ENCODE results near the gene PROM1. TPM values are rescaled to one million over a fixed set of nuclear protein-coding genes. Genes with fewer than 3 reads are reported as not detected.

Gene PROM1
- total RNA-seq, 1 experiment from 2014 or later: 17.7 TPM

DNA sequence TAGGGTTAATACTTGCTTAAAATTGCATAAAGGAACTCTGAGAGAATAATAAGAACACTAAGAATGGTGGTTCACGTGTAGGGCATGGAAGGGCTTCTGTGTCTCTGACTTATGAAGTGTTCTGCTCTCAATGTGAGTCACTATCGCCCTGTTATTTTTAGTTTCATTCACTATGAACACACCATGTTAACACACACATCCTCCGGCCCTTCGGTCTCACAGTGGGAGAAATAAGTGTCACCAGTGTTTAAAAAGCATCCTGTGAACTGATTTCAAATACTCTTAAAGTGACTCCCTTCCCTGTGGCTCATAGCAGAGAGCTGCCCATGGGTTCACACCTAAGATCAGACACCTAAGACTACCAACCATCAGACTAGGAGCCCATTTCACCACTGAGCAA is 87.0 kb downstream of the PROM1 start:
- Histone ChIP-seq H3K79me2 (ENCODE audit: insufficient read depth, low read length) (no peaks in the 10 kb centered on the region), H2AFZ (ENCODE audit: low read depth, low read length, poor library complexity, severe bottlenecking) (no peak overlapping the region), H3K4me2 (ENCODE audit: low read length) (no peak overlapping the region), H4K20me1 (ENCODE audit: insufficient read depth) (no peaks in the 10 kb centered on the region), H3K9me3 (ENCODE audit: control insufficient read depth in 1 of 2, insufficient read depth in 1 of 2, low read depth in 1 of 2, low read length in 2 of 2) (no peaks in the 10 kb centered on the region), H3K9me2 (ENCODE audit: insufficient read depth) (no peaks in the 10 kb centered on the region), H3K4me3 (replicated peaks in 1 of 2; ENCODE audit: low read depth in 1 of 2, low read length in 2 of 2) (no peak overlapping the region), H3K9ac (ENCODE audit: low read length) (no peak overlapping the region), H3K27me3 (ENCODE audit: insufficient read depth, low read length) (no peaks in the 10 kb centered on the region), H3K27ac (ENCODE audit: low read depth, low read length) (no peak overlapping the region), H3K36me3 (ENCODE audit: control insufficient read depth in 1 of 2, insufficient read depth in 2 of 2, low read length in 2 of 2) (no peaks in the 10 kb centered on the region), H3K4me1 (ENCODE audit: control insufficient read depth in 1 of 2, insufficient read depth in 2 of 2, low read length in 2 of 2) (peaks cover 0 to 4% of the 10 kb centered on the region in 2 experiments; a peak in 1 of 4 replicates)
- ChIA-PET RAD21 (ENCODE audit: low non-redundant PET in 1 of 2, low total read pairs in 2 of 2, uncharacterized antibody in 2 of 2, unreplicated experiment in 2 of 2) (no interaction called here), CTCF (interaction anchor here (1.7 kb wide), 1 partner anchor 191 kb away, joined by 7 read pairs; no protein-coding TSS in a partner anchor), POLR2A (no interaction called here)
- intact Hi-C loops (cut with micrococcal nuclease): no loop called here
- no peak for ATAC-seq
- TF ChIP-seq FOSL1 (IDR thresholded peaks at IDR 0.05; ENCODE audit: low read depth) (no peak), YY1 (IDR thresholded peaks at IDR 0.05; ENCODE audit: extremely low read depth, insufficient replicate concordance, low read depth, low read length) (no peak), POLR2AphosphoS5 (IDR thresholded peaks at IDR 0.05; ENCODE audit: low read depth, low read length) (no peak), POLR2A (IDR thresholded peaks at IDR 0.05; ENCODE audit: borderline replicate concordance, extremely low read depth, insufficient read depth, insufficient read length) (no peak), JUND (IDR thresholded peaks at IDR 0.05) (no peak)
- TF ChIP-seq, protein P1, sequence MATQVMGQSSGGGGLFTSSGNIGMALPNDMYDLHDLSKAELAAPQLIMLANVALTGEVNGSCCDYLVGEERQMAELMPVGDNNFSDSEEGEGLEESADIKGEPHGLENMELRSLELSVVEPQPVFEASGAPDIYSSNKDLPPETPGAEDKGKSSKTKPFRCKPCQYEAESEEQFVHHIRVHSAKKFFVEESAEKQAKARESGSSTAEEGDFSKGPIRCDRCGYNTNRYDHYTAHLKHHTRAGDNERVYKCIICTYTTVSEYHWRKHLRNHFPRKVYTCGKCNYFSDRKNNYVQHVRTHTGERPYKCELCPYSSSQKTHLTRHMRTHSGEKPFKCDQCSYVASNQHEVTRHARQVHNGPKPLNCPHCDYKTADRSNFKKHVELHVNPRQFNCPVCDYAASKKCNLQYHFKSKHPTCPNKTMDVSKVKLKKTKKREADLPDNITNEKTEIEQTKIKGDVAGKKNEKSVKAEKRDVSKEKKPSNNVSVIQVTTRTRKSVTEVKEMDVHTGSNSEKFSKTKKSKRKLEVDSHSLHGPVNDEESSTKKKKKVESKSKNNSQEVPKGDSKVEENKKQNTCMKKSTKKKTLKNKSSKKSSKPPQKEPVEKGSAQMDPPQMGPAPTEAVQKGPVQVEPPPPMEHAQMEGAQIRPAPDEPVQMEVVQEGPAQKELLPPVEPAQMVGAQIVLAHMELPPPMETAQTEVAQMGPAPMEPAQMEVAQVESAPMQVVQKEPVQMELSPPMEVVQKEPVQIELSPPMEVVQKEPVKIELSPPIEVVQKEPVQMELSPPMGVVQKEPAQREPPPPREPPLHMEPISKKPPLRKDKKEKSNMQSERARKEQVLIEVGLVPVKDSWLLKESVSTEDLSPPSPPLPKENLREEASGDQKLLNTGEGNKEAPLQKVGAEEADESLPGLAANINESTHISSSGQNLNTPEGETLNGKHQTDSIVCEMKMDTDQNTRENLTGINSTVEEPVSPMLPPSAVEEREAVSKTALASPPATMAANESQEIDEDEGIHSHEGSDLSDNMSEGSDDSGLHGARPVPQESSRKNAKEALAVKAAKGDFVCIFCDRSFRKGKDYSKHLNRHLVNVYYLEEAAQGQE (IDR thresholded peaks at IDR 0.05; ENCODE audit: low read depth): no peak
- DNase-seq (ENCODE audit: low read depth, low spot score): no peak
- no TSS peak for BruUV-seq (replicated peaks)

DNA sequence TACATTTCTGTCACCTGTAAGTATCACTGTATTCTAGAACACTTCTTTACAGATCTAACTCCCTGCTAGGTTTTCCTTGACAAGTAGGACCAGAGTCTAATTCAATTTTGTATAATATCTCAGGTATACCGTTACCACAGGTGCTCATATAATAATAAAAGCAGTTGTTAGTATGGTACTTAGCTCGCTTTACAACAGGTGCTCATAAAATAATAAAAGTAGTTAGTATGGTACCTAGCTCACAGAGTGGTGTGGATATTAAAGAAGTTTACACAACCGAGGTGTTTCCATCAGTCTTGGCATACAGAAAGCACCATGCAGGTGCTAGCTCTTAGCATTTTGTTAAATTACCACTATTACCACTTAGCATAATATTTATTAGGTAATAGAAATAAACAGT is 88.0 kb downstream of the PROM1 start:
- DNase-seq (ENCODE audit: low read depth, low spot score) (no peak), ATAC-seq (no peak)
- no peaks in the 10 kb centered on the region for H4K20me1 ChIP-seq (ENCODE audit: insufficient read depth)
- ChIA-PET CTCF (interaction anchor here (1.7 kb wide), 1 partner anchor 190 kb away, joined by 7 read pairs; no protein-coding TSS in a partner anchor), POLR2A (no interaction called here), RAD21 (ENCODE audit: low non-redundant PET in 1 of 2, low total read pairs in 2 of 2, uncharacterized antibody in 2 of 2, unreplicated experiment in 2 of 2) (no interaction called here)
- TF ChIP-seq EZH2 (IDR thresholded peaks at IDR 0.05) (no peak), FOSL1 (IDR thresholded peaks at IDR 0.05; ENCODE audit: low read depth) (no peak), TCF7L2 (IDR thresholded peaks at IDR 0.05; ENCODE audit: borderline replicate concordance, extremely low read depth, insufficient read depth, insufficient read length) (no peak), SP1 (IDR thresholded peaks at IDR 0.05; ENCODE audit: low read depth) (no peak), SIN3A (IDR thresholded peaks at IDR 0.05; ENCODE audit: low read depth) (no peak), ZNF274 (IDR thresholded peaks at IDR 0.05; ENCODE audit: low read depth, low read length) (no peak), YY1 (IDR thresholded peaks at IDR 0.05; ENCODE audit: extremely low read depth, insufficient replicate concordance, low read depth, low read length) (no peak)
- TF ChIP-seq, protein P2, sequence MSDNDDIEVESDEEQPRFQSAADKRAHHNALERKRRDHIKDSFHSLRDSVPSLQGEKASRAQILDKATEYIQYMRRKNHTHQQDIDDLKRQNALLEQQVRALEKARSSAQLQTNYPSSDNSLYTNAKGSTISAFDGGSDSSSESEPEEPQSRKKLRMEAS (IDR thresholded peaks at IDR 0.05): no peak
- H3K4me3 ChIP-seq (replicated peaks in 1 of 2; ENCODE audit: low read depth in 1 of 2, low read length in 2 of 2): no peak overlapping the region
- H3K27me3 ChIP-seq (ENCODE audit: insufficient read depth, low read length): no peaks in the 10 kb centered on the region
- H3K36me3 ChIP-seq (ENCODE audit: control insufficient read depth in 1 of 2, insufficient read depth in 2 of 2, low read length in 2 of 2): no peaks in the 10 kb centered on the region
- no TSS peak for BruUV-seq (replicated peaks)
- H3K79me2 ChIP-seq (ENCODE audit: insufficient read depth, low read length): no peaks in the 10 kb centered on the region
- intact Hi-C loops (cut with micrococcal nuclease): no loop called here
- H3K9me2 ChIP-seq (ENCODE audit: insufficient read depth): no peaks in the 10 kb centered on the region
- H3K4me2 ChIP-seq (ENCODE audit: low read length): no peak overlapping the region
- no peaks in the 10 kb centered on the region for H3K9me3 ChIP-seq (ENCODE audit: control insufficient read depth in 1 of 2, insufficient read depth in 1 of 2, low read depth in 1 of 2, low read length in 2 of 2)
- H2AFZ ChIP-seq (ENCODE audit: low read depth, low read length, poor library complexity, severe bottlenecking): no peak overlapping the region
- H3K27ac ChIP-seq (ENCODE audit: low read depth, low read length): no peak overlapping the region
- H3K9ac ChIP-seq (ENCODE audit: low read length): no peak overlapping the region
- H3K4me1 ChIP-seq (ENCODE audit: control insufficient read depth in 1 of 2, insufficient read depth in 2 of 2, low read length in 2 of 2): no peaks in the 10 kb centered on the region

Measured in HCT116 (cell line).